GM23248 (cell line): ENCODE results near the gene P2RX2. TPM values are rescaled to one million over a fixed set of nuclear protein-coding genes. Genes with fewer than 3 reads are reported as not detected.

ENCODE experiments used
- DNase-seq: peaks from one replicate; pipeline ENCODE4 v3.0.0-alpha.2; 2015
- H2AFZ ChIP-seq: fragments of 200-600 bp; sonication (generic); 2 replicates; pipeline ENCODE4 v1.6.1; 2016; ENCODE audit warnings: antibody characterized with exemption
- H3F3A ChIP-seq: fragments of 200-600 bp; sonication (generic); 2 replicates; pipeline ENCODE4 v1.6.1; 2016; ENCODE audit warnings: mild to moderate bottlenecking, antibody characterized with exemption, mixed run types; ENCODE audit not compliant: insufficient read depth
- H3K27ac ChIP-seq: fragments of 200-600 bp; sonication (generic); 2 replicates; pipeline ENCODE4 v1.5.1; 2016; ENCODE audit warnings: mild to moderate bottlenecking
- H3K27me3 ChIP-seq: fragments of 200-600 bp; sonication (generic); replicated peaks from 2 replicates; pipeline ENCODE4 v1.6.1; 2016; ENCODE audit warnings: mild to moderate bottlenecking; ENCODE audit not compliant: insufficient read depth
- H3K36me3 ChIP-seq: fragments of 200-600 bp; sonication (generic); 2 replicates; pipeline ENCODE4 v1.6.1; 2016; ENCODE audit warnings: low read depth, mild to moderate bottlenecking
- H3K4me1 ChIP-seq: fragments of 200-600 bp; sonication (generic); 2 replicates; pipeline ENCODE4 v1.6.1; 2016; ENCODE audit warnings: mild to moderate bottlenecking; ENCODE audit not compliant: insufficient read depth
- H3K4me2 ChIP-seq: fragments of 200-600 bp; sonication (generic); one replicate; pipeline ENCODE4 v1.6.1; 2016; ENCODE audit warnings: mild to moderate bottlenecking; ENCODE audit not compliant: unreplicated experiment
- H3K4me3 ChIP-seq: fragments of 200-600 bp; sonication (generic); 2 replicates; pipeline ENCODE4 v1.5.1; 2016; ENCODE audit warnings: mild to moderate bottlenecking
- H3K79me2 ChIP-seq: fragments of 200-600 bp; sonication (generic); 2 replicates; pipeline ENCODE4 v1.6.1; 2016; ENCODE audit warnings: mild to moderate bottlenecking; ENCODE audit not compliant: insufficient read depth
- H3K9ac ChIP-seq: fragments of 200-600 bp; sonication (generic); 2 replicates; pipeline ENCODE4 v1.6.1; 2016; ENCODE audit warnings: mild to moderate bottlenecking
- H3K9me2 ChIP-seq: fragments of 200-600 bp; sonication (generic); 2 replicates; pipeline ENCODE4 v1.6.1; 2016; ENCODE audit warnings: mixed run types, mild to moderate bottlenecking, moderate library complexity; ENCODE audit not compliant: insufficient read depth
- H3K9me3 ChIP-seq: fragments of 200-600 bp; sonication (generic); one replicate; pipeline ENCODE4 v1.6.1; 2017; ENCODE audit warnings: low read depth
- H4K20me1 ChIP-seq: fragments of 200-600 bp; sonication (generic); 2 replicates; pipeline ENCODE4 v1.6.0; 2016; ENCODE audit not compliant: insufficient read depth
- EZH2 ChIP-seq: fragments of 200-600 bp; sonication (generic); IDR thresholded peaks from 2 replicates; pipeline ENCODE4 v1.6.1; 2018; ENCODE audit warnings: antibody characterized with exemption, mild to moderate bottlenecking; ENCODE audit not compliant: insufficient read depth, poor library complexity, severe bottlenecking
- EZH2phosphoT487 ChIP-seq: fragments of 200-600 bp; sonication (generic); IDR thresholded peaks from 2 replicates; pipeline ENCODE4 v1.6.1; 2018; ENCODE audit warnings: antibody characterized with exemption, moderate library complexity, mild to moderate bottlenecking, low read depth; ENCODE audit not compliant: insufficient read depth
- WGBS, 2 experiments: methylation state at CpG; one replicate each; pipeline ENCODE4 v1.1.6; 2015 to 2017; ENCODE audit warnings: low lambda C conversion rate in 2 of 2, low coverage in 1 of 2; ENCODE audit errors: missing lambda C conversion rate in 2 of 2; 5-methylcytosine and 5-hydroxymethylcytosine counted together
- in situ Hi-C: fragments of 300-500 bp; cut with MboI; formaldehyde crosslinking; loops from 2 replicates; pipeline ENCODE4 v1.15.0; 2020
- polyA plus RNA-seq: library from polyadenylated mRNA; unstranded; fragments of >200 nt; fragmentation: Nextera tagmentation; extraction: Ambion mirVana; gene quantifications from 2 replicates; pipeline ENCODE4 v1.2.1, GENCODE V29; 2016
- total RNA-seq: library from RNA; depleted of rRNA; stranded (reverse); fragments of >200 nt; shearing (Covaris generic); gene quantifications from 2 replicates; pipeline ENCODE4 v1.2.3, GENCODE V29; 2014

Gene P2RX2
- total and polyA plus RNA-seq, 2 experiments from 2014 or later = not detected

GRCh38 chr12:132574271-132574996 lies 44.1 kb upstream of the P2RX2 start:
- H3K9me3 ChIP-seq = no peaks in the 10 kb centered on the region
- no peak overlapping the region for H3K4me2 ChIP-seq
- in situ Hi-C loops = no loop called here
- H3K4me3 ChIP-seq = no peak overlapping the region
- no peak for DNase-seq
- no peak overlapping the region for H3K9ac ChIP-seq
- no peaks in the 10 kb centered on the region for H3K9me2 ChIP-seq
- 97 to 98% methylated on average over 37 to 39 of the region's 39 CpGs for WGBS, 2 experiments
- no peaks in the 10 kb centered on the region for H3F3A ChIP-seq
- no peak overlapping the region for H3K27ac ChIP-seq
- H3K27me3 ChIP-seq = no peaks in the 10 kb centered on the region
- no peaks in the 10 kb centered on the region for H4K20me1 ChIP-seq
- H2AFZ ChIP-seq = no peak overlapping the region
- H3K36me3 ChIP-seq = no peaks in the 10 kb centered on the region
- H3K4me1 ChIP-seq = no peaks in the 10 kb centered on the region
- H3K79me2 ChIP-seq = no peaks in the 10 kb centered on the region
- TF ChIP-seq EZH2 = no peak
- no peak for TF ChIP-seq EZH2phosphoT487

- WGBS, 2 experiments = 97 to 99% methylated on average over 7 to 11 of the region's 11 CpGs
- Histone ChIP-seq H3K4me2 (no peak overlapping the region), H3K79me2 (no peaks in the 10 kb centered on the region), H3K27me3 (no peaks in the 10 kb centered on the region), H3K9ac (no peak overlapping the region), H3K9me2 (no peaks in the 10 kb centered on the region), H3K27ac (no peak overlapping the region), H2AFZ (no peak overlapping the region), H3K9me3 (no peaks in the 10 kb centered on the region), H4K20me1 (no peaks in the 10 kb centered on the region), H3K4me3 (no peak overlapping the region), H3F3A (no peaks in the 10 kb centered on the region), H3K4me1 (no peaks in the 10 kb centered on the region), H3K36me3 (no peaks in the 10 kb centered on the region)
- no peak for TF ChIP-seq EZH2
- TF ChIP-seq EZH2phosphoT487 = no peak
- DNase-seq = no peak
- in situ Hi-C loops = no loop called here
Observed at GRCh38 chr12:132575661-132576060, 42.9 kb upstream of the P2RX2 start.

GRCh38 chr12:132576701-132577100 lies 41.9 kb upstream of the P2RX2 start:
- no peaks in the 10 kb centered on the region for H4K20me1 ChIP-seq
- H3K79me2 ChIP-seq = no peaks in the 10 kb centered on the region
- H3K9me3 ChIP-seq = no peaks in the 10 kb centered on the region
- no peaks in the 10 kb centered on the region for H3K4me1 ChIP-seq
- H3K4me3 ChIP-seq = no peak overlapping the region
- H3K36me3 ChIP-seq = no peaks in the 10 kb centered on the region
- no peak overlapping the region for H2AFZ ChIP-seq
- H3K27ac ChIP-seq = no peak overlapping the region
- no peak for DNase-seq
- H3K27me3 ChIP-seq = no peaks in the 10 kb centered on the region
- H3K9ac ChIP-seq = no peak overlapping the region
- in situ Hi-C loops = no loop called here
- H3K9me2 ChIP-seq = no peaks in the 10 kb centered on the region
- no peak overlapping the region for H3K4me2 ChIP-seq
- WGBS, 2 experiments = 95 to 97% methylated on average over 11 to 12 of the region's 12 CpGs
- no peaks in the 10 kb centered on the region for H3F3A ChIP-seq
- TF ChIP-seq EZH2 (no peak), EZH2phosphoT487 (no peak)

- Histone ChIP-seq H3K9me2 (no peaks in the 10 kb centered on the region), H4K20me1 (no peaks in the 10 kb centered on the region), H3K27ac (no peak overlapping the region), H3K36me3 (no peaks in the 10 kb centered on the region), H2AFZ (no peak overlapping the region), H3K9me3 (no peaks in the 10 kb centered on the region), H3K4me2 (no peak overlapping the region), H3K27me3 (no peaks in the 10 kb centered on the region), H3K4me3 (no peak overlapping the region), H3K4me1 (no peaks in the 10 kb centered on the region), H3F3A (no peaks in the 10 kb centered on the region), H3K9ac (no peak overlapping the region), H3K79me2 (no peaks in the 10 kb centered on the region)
- in situ Hi-C loops = no loop called here
- no peak for DNase-seq
- WGBS, 2 experiments = 87 to 93% methylated on average over 16 to 22 of the region's 22 CpGs
- TF ChIP-seq EZH2phosphoT487 (no peak), EZH2 (no peak)
Observed at GRCh38 chr12:132577191-132577920, 41.2 kb upstream of the P2RX2 start.
